GM18526 (cell line): ENCODE data around the gene ARHGDIA.

Source experiments
- POLR2A ChIP-seq: IDR thresholded peaks from 3 replicates; pipeline ENCODE4 v1.6.1; 2011; ENCODE audit not compliant: insufficient read length; ENCODE audit errors: extremely low read depth

ARHGDIA gene

GRCh38 chr17:81901167-81902022 is 30.3 kb upstream of the ARHGDIA start:
- no peak for TF ChIP-seq POLR2A

GRCh38 chr17:81900181-81900820 is 29.2 kb upstream of the ARHGDIA start:
- no peak for TF ChIP-seq POLR2A

- TF ChIP-seq POLR2A: no peak
These were observed 28.5 kb upstream of the ARHGDIA start for GRCh38 chr17:81899514-81900166.

- no peak for TF ChIP-seq POLR2A
These were observed 27.7 kb upstream of the ARHGDIA start for GRCh38 chr17:81898885-81899284.

- no peak for TF ChIP-seq POLR2A
These were observed 27.1 kb upstream of the ARHGDIA start for GRCh38 chr17:81898029-81898866.

GRCh38 chr17:81895400-81895799 is 24.3 kb upstream of the ARHGDIA start:
- no peak for TF ChIP-seq POLR2A

- no peak for TF ChIP-seq POLR2A
These were observed 20.1 kb upstream of the ARHGDIA start for GRCh38 chr17:81891303-81891552.

GRCh38 chr17:81890447-81891302 is 19.5 kb upstream of the ARHGDIA start:
- TF ChIP-seq POLR2A: no peak

- no peak for TF ChIP-seq POLR2A
These were observed 18.5 kb upstream of the ARHGDIA start for GRCh38 chr17:81889602-81890001.

GRCh38 chr17:81888988-81889595 is 18.0 kb upstream of the ARHGDIA start:
- TF ChIP-seq POLR2A: no peak

- TF ChIP-seq POLR2A: no peak
These were observed 17.2 kb upstream of the ARHGDIA start for GRCh38 chr17:81888105-81888987.

GRCh38 chr17:81885869-81886548 is 14.9 kb upstream of the ARHGDIA start:
- no peak for TF ChIP-seq POLR2A

- TF ChIP-seq POLR2A: no peak
These were observed 14.3 kb upstream of the ARHGDIA start for GRCh38 chr17:81885454-81885853.
